ENCODE measurements around the gene DTNB. TPM values are rescaled to one million over a fixed set of nuclear protein-coding genes. Genes with fewer than 3 reads are reported as not detected.

Gene DTNB
- total and polyA plus RNA-seq, 2 donors (not counting 3 experiments of a cell fraction or from before 2014, with no cell fraction given): 11.5 to 17.0 TPM

GRCh38 chr2:25494616-25495015, 178.8 kb downstream of the DTNB start:
- CTCF ChIA-PET: no interaction called here
- Histone ChIP-seq H3K27me3 (ENCODE audit: control insufficient read depth in 2 of 2, insufficient read depth in 2 of 2, low read length in 2 of 2) (no peaks in the 10 kb centered on the region), H3K36me3 (ENCODE audit: control insufficient read depth in 2 of 2, extremely low read depth in 1 of 2, insufficient read depth in 2 of 2, low read length in 2 of 2) (no peaks in the 10 kb centered on the region), H3K27ac (ENCODE audit: insufficient read depth, low read depth, low read length) (no peak overlapping the region), H3K4me2 (ENCODE audit: insufficient read depth, low read length) (no peak overlapping the region), H3K4me3 (replicated peaks in 1 of 3; ENCODE audit: insufficient read depth in 1 of 3, low read depth in 1 of 3, low read length in 3 of 3) (no peak overlapping the region), H3K79me2 (ENCODE audit: control insufficient read depth, insufficient read depth, low read length) (no peaks in the 10 kb centered on the region), H4K20me1 (replicated peaks; ENCODE audit: control insufficient read depth, extremely low read depth, insufficient read depth, low read length) (no peaks in the 10 kb centered on the region), H2AFZ (ENCODE audit: low read depth, low read length) (no peak overlapping the region), H3K9ac (replicated peaks; ENCODE audit: extremely low read depth, insufficient read depth, low read length) (no peak overlapping the region), H3K9me3 (replicated peaks; ENCODE audit: control insufficient read depth, insufficient read depth, low read length) (no peaks in the 10 kb centered on the region), H3K4me1 (ENCODE audit: control insufficient read depth, extremely low read depth, insufficient read depth, low read length) (peaks cover 18% of the 10 kb centered on the region), H3K9me1 (replicated peaks; ENCODE audit: control insufficient read depth, extremely low read depth, insufficient read depth, low read length) (no peaks in the 10 kb centered on the region)
- dilution Hi-C loops (cut with MboI; ENCODE audit: extremely low pct_ligation_motif_present, low sequenced_read_pairs) (no loop called here), intact Hi-C loops (cut with micrococcal nuclease) (no loop called here)
- FAIRE-seq (no peak), DNase-seq (ENCODE audit: low read depth, low spot score) (no peak)
- no peak for TF ChIP-seq POLR2AphosphoS5 (IDR thresholded peaks at IDR 0.05; ENCODE audit: insufficient read depth, low read depth, low read length)
- no peak for TF ChIP-seq EZH2 (IDR thresholded peaks at IDR 0.05; ENCODE audit: borderline replicate concordance, low read depth, low read length, severe bottlenecking)
- TF ChIP-seq MAX (IDR thresholded peaks at IDR 0.05; ENCODE audit: insufficient read depth, insufficient read length): no peak
- no peak for TF ChIP-seq GATA2 (IDR thresholded peaks at IDR 0.05; ENCODE audit: insufficient read depth, insufficient read length, low read depth, low read length)
- TF ChIP-seq CTCF (IDR thresholded peaks at IDR 0.05; ENCODE audit: extremely low read depth in 1 of 2, insufficient read depth in 1 of 2, low read depth in 1 of 2, low read length in 2 of 2): no peak
- TF ChIP-seq JUN (IDR thresholded peaks at IDR 0.05; ENCODE audit: borderline replicate concordance, insufficient read depth, insufficient read length, low read depth): no peak
- no peak for TF ChIP-seq POLR2A (IDR thresholded peaks at IDR 0.05; ENCODE audit: low read depth, low read length)
- no peak for TF ChIP-seq FOS (IDR thresholded peaks at IDR 0.05; ENCODE audit: borderline replicate concordance, insufficient read depth, low read length)
- no peak for TF ChIP-seq MYC (IDR thresholded peaks at IDR 0.05; ENCODE audit: low read depth, low read length)
- POLR2A ChIA-PET: no interaction called here
- no TSS peak for BruUV-seq (replicated peaks)
